ENCODE measurements around the gene SAT1. TPM values are rescaled to one million over a fixed set of nuclear protein-coding genes. Genes with fewer than 3 reads are reported as not detected.

SAT1 gene
- polyA plus RNA-seq, 1 donor (not counting 4 experiments of a cell fraction or from before 2014, with no cell fraction given) = 1,607 TPM

DNA sequence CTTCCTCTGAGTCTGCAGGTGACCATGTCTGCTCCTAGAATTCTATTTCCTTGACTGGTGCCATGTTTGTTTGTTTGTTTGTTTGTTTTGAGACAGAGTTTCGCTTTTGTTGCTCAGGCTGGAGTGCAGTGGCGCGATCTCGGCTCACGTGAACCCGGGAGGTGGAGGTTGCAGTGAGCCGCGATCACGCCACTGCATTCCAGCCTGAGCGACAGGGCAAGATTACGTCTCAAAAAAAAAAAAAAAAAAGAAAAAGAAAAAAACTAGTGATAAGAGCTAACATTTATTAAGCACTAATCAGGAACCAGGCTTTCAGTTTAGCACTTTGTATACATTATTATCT, 7.2 kb downstream of the SAT1 start:
- Histone ChIP-seq H3K9ac (ENCODE audit: control insufficient read depth, extremely low read depth, insufficient read depth, low read length) (no peak overlapping the region), H3K27ac (ENCODE audit: control insufficient read depth, insufficient read depth, low read length) (no peak overlapping the region), H3K9me3 (ENCODE audit: control insufficient read depth, low read depth, low read length) (no peaks in the 10 kb centered on the region), H3K4me2 (ENCODE audit: control insufficient read depth, extremely low read depth, insufficient read depth, low read depth, low read length) (no peak overlapping the region), H4K20me1 (ENCODE audit: control insufficient read depth, extremely low read depth, insufficient read depth, low read length) (no peaks in the 10 kb centered on the region), H3K4me3 (ENCODE audit: control insufficient read depth in 2 of 3, extremely low read depth in 1 of 3, insufficient read depth in 2 of 3, low read depth in 1 of 3, low read length in 3 of 3) (no peak overlapping the region), H3K36me3 (ENCODE audit: control insufficient read depth in 2 of 2, extremely low read depth in 1 of 2, insufficient read depth in 2 of 2, low read length in 2 of 2) (peaks cover 2 to 8% of the 10 kb centered on the region in 2 experiments), H3K4me1 (ENCODE audit: control insufficient read depth, extremely low read depth, insufficient read depth, low read length) (peaks cover 6% of the 10 kb centered on the region), H3K9me1 (ENCODE audit: control insufficient read depth, extremely low read depth, insufficient read depth, low read length) (no peaks in the 10 kb centered on the region), H3K27me3 (ENCODE audit: control insufficient read depth, extremely low read depth, insufficient read depth, low read length) (no peaks in the 10 kb centered on the region), H2AFZ (ENCODE audit: control insufficient read depth, low read length) (no peak overlapping the region), H3K79me2 (ENCODE audit: control insufficient read depth, insufficient read depth, low read length) (no peaks in the 10 kb centered on the region)
- dilution Hi-C loops (cut with MboI; ENCODE audit: extremely low pct_ligation_motif_present, low sequenced_read_pairs) = no loop called here
- DNase-seq (ENCODE audit: low read depth, low spot score) (no peak), FAIRE-seq (no peak)
- TF ChIP-seq EZH2 (IDR thresholded peaks at IDR 0.05; ENCODE audit: low read length) = no peak
- TF ChIP-seq, protein P1, sequence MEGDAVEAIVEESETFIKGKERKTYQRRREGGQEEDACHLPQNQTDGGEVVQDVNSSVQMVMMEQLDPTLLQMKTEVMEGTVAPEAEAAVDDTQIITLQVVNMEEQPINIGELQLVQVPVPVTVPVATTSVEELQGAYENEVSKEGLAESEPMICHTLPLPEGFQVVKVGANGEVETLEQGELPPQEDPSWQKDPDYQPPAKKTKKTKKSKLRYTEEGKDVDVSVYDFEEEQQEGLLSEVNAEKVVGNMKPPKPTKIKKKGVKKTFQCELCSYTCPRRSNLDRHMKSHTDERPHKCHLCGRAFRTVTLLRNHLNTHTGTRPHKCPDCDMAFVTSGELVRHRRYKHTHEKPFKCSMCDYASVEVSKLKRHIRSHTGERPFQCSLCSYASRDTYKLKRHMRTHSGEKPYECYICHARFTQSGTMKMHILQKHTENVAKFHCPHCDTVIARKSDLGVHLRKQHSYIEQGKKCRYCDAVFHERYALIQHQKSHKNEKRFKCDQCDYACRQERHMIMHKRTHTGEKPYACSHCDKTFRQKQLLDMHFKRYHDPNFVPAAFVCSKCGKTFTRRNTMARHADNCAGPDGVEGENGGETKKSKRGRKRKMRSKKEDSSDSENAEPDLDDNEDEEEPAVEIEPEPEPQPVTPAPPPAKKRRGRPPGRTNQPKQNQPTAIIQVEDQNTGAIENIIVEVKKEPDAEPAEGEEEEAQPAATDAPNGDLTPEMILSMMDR (optimal IDR thresholded peaks at IDR 0.05 in 1 of 3, IDR thresholded peaks at IDR 0.05 in 1 of 3, conservative IDR thresholded peaks at IDR 0.05 in 1 of 3; ENCODE audit: extremely low read depth in 1 of 3, insufficient read depth in 2 of 3, low read length in 3 of 3) = no peak

- Histone ChIP-seq H3K79me2 (ENCODE audit: control insufficient read depth, insufficient read depth, low read length) (no peaks in the 10 kb centered on the region), H3K4me3 (ENCODE audit: control insufficient read depth in 2 of 3, extremely low read depth in 1 of 3, insufficient read depth in 2 of 3, low read depth in 1 of 3, low read length in 3 of 3) (no peak overlapping the region), H3K9ac (ENCODE audit: control insufficient read depth, extremely low read depth, insufficient read depth, low read length) (no peak overlapping the region), H2AFZ (ENCODE audit: control insufficient read depth, low read length) (peak overlapping the region; percentile 2), H3K9me1 (ENCODE audit: control insufficient read depth, extremely low read depth, insufficient read depth, low read length) (no peaks in the 10 kb centered on the region), H3K27me3 (ENCODE audit: control insufficient read depth, extremely low read depth, insufficient read depth, low read length) (no peaks in the 10 kb centered on the region), H3K4me1 (ENCODE audit: control insufficient read depth, extremely low read depth, insufficient read depth, low read length) (peaks cover 30% of the 10 kb centered on the region), H3K9me3 (ENCODE audit: control insufficient read depth, low read depth, low read length) (no peaks in the 10 kb centered on the region), H3K4me2 (ENCODE audit: control insufficient read depth, extremely low read depth, insufficient read depth, low read depth, low read length) (no peak overlapping the region), H3K27ac (ENCODE audit: control insufficient read depth, insufficient read depth, low read length) (no peak overlapping the region), H3K36me3 (ENCODE audit: control insufficient read depth in 2 of 2, extremely low read depth in 1 of 2, insufficient read depth in 2 of 2, low read length in 2 of 2) (no peaks in the 10 kb centered on the region), H4K20me1 (ENCODE audit: control insufficient read depth, extremely low read depth, insufficient read depth, low read length) (no peaks in the 10 kb centered on the region)
- dilution Hi-C loops (cut with MboI; ENCODE audit: extremely low pct_ligation_motif_present, low sequenced_read_pairs) = no loop called here
- FAIRE-seq (no peak), DNase-seq (ENCODE audit: low read depth, low spot score) (no peak)
- no peak for TF ChIP-seq EZH2 (IDR thresholded peaks at IDR 0.05; ENCODE audit: low read length)
- TF ChIP-seq, protein P1 (optimal IDR thresholded peaks at IDR 0.05 in 1 of 3, IDR thresholded peaks at IDR 0.05 in 1 of 3, conservative IDR thresholded peaks at IDR 0.05 in 1 of 3; ENCODE audit: extremely low read depth in 1 of 3, insufficient read depth in 2 of 3, low read length in 3 of 3) = no peak
These were observed 10.0 kb downstream of the SAT1 start for GRCh38 chrX:23792861-23793553.

All from keratinocyte (primary cell).